ENCODE results near the gene SYCP2.
"Not testable (repeated sequence)": the region's sequence is repeated elsewhere in the genome, so short reads cannot be mapped to it uniquely, and the experiment has no call there.

The SYCP2 gene

GRCh38 chr20:59971428-59971827 lies 38.0 kb upstream of the SYCP2 start:
- DNase-seq (ENCODE audit: low read depth): no peak
- no peak for TF ChIP-seq CTCF (conservative IDR thresholded peaks at IDR 0.05; ENCODE audit: control insufficient read depth, insufficient read depth, low read depth, low read length)
- H3K4me3 ChIP-seq (ENCODE audit: control insufficient read depth, low read depth, low read length): no peak overlapping the region

DNA sequence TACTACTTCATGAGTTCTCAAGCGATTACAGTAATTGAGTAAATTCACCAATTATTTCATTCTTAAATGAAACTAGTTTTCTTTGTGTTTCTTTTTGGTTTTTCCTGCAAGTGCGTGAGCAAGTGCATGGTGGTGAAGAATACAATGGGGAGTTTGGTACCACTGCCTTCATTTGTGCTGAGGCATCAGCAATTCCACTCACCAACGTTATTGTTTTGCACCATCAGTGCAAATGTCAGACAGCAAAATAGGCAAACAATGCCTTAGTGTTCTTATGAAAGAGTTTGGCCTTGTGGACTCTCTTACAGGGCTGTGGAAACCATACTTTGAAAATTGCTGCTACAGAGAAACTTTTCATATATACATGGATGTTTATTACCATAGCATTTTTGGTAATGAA lies 33.0 kb upstream of the SYCP2 start:
- H3K4me3 ChIP-seq (ENCODE audit: control insufficient read depth, low read depth, low read length): no peak overlapping the region
- no peak for DNase-seq (ENCODE audit: low read depth)
- no peak for TF ChIP-seq CTCF (conservative IDR thresholded peaks at IDR 0.05; ENCODE audit: control insufficient read depth, insufficient read depth, low read depth, low read length)

DNA sequence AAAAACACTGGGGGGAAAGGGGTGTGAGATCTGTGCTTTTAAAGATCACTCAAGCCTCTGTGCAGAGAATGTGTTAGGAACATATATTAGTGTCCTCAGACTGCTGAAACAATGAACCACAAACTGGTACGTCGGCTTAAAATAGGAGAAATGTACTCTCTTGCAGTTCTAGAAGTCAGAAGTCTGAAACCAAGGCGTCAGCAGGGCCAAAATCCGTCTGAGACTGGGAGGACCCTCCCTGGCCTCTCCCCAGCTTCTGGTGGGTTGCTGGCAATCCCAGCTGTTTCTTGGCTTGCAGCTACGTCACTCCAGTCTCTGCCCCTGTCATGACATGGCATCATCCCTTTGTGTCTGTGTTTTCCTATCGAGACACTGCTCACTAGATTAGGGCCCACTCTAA lies 28.7 kb upstream of the SYCP2 start:
- TF ChIP-seq CTCF (conservative IDR thresholded peaks at IDR 0.05; ENCODE audit: control insufficient read depth, insufficient read depth, low read depth, low read length): no peak
- no peak overlapping the region for H3K4me3 ChIP-seq (ENCODE audit: control insufficient read depth, low read depth, low read length)
- DNase-seq (ENCODE audit: low read depth): no peak

- no peak for DNase-seq (ENCODE audit: low read depth)
- no peak for TF ChIP-seq CTCF (conservative IDR thresholded peaks at IDR 0.05; ENCODE audit: control insufficient read depth, insufficient read depth, low read depth, low read length)
- H3K4me3 ChIP-seq (ENCODE audit: control insufficient read depth, low read depth, low read length): no peak overlapping the region
Measured at GRCh38 chr20:59961423-59961822, 28.0 kb upstream of the SYCP2 start.

GRCh38 chr20:59958626-59959025 lies 25.2 kb upstream of the SYCP2 start:
- H3K4me3 ChIP-seq (ENCODE audit: control insufficient read depth, low read depth, low read length): no peak overlapping the region
- no peak for DNase-seq (ENCODE audit: low read depth)
- TF ChIP-seq CTCF (conservative IDR thresholded peaks at IDR 0.05; ENCODE audit: control insufficient read depth, insufficient read depth, low read depth, low read length): no peak

DNA sequence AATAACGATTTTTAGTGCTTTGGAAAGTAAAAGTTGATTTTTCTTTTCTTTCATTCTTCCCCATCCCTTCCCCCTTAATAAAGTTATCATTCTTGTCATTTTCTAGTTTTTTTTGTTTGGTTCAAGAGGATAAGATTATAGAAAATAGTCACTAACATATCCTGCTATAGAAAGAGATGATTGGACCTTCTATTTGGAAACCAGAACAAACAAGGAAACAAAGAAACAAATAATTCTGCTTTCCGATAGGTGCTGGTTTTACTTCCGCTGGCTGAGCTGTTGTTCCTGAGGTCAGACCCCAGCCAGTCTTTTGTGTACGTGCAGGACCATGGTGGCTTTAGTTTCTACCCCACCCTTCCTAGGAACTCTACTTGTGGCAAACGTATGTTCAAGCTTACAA lies 24.7 kb upstream of the SYCP2 start, which contains the start of gene CDH26:
CDH26 (plus strand) TSS at position 301 of the 400 bp plus-strand sequence. CDS start 304 bp downstream, outside the sequence.
- DNase-seq (ENCODE audit: low read depth): no peak
- no peak within 1 kb of the TSS for H3K4me3 ChIP-seq (ENCODE audit: control insufficient read depth, low read depth, low read length)
- TF ChIP-seq CTCF (conservative IDR thresholded peaks at IDR 0.05; ENCODE audit: control insufficient read depth, insufficient read depth, low read depth, low read length): no peak

- not testable (repeated sequence) for H3K4me3 ChIP-seq (ENCODE audit: control insufficient read depth, low read depth, low read length); DNase-seq (ENCODE audit: low read depth)
Measured at GRCh38 chr20:59957568-59957967, 24.1 kb upstream of the SYCP2 start.
